ENCODE measurements around the gene KRTAP3-1.

DNA sequence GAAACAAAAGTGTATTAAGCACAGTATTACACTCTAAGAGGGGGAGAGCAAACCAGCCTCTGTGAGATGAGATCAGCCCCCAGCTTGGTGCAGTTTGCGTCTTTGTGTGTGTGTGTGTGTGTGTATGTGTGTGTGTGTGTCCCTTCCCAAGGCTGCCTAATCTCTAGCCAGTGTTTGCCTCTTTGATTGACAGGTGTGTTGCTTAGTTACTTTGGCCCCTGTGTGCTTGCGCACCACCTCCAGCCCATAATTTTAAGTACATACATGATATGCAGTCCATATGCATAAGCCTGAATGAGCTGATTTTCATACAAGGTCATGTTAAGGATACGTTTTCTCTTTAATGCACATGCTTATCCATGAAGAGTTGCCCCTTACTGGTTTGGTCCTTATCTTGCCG is 7.1 kb downstream of the KRTAP3-1 start:
- TF ChIP-seq, protein P1, sequence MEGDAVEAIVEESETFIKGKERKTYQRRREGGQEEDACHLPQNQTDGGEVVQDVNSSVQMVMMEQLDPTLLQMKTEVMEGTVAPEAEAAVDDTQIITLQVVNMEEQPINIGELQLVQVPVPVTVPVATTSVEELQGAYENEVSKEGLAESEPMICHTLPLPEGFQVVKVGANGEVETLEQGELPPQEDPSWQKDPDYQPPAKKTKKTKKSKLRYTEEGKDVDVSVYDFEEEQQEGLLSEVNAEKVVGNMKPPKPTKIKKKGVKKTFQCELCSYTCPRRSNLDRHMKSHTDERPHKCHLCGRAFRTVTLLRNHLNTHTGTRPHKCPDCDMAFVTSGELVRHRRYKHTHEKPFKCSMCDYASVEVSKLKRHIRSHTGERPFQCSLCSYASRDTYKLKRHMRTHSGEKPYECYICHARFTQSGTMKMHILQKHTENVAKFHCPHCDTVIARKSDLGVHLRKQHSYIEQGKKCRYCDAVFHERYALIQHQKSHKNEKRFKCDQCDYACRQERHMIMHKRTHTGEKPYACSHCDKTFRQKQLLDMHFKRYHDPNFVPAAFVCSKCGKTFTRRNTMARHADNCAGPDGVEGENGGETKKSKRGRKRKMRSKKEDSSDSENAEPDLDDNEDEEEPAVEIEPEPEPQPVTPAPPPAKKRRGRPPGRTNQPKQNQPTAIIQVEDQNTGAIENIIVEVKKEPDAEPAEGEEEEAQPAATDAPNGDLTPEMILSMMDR (IDR thresholded peaks at IDR 0.05): no peak
- TF ChIP-seq POLR2A (IDR thresholded peaks at IDR 0.05): no peak

Data from suprapubic skin (tissue), 3 donors.